ENCODE results near the gene SLIT3.

Gene SLIT3

DNA sequence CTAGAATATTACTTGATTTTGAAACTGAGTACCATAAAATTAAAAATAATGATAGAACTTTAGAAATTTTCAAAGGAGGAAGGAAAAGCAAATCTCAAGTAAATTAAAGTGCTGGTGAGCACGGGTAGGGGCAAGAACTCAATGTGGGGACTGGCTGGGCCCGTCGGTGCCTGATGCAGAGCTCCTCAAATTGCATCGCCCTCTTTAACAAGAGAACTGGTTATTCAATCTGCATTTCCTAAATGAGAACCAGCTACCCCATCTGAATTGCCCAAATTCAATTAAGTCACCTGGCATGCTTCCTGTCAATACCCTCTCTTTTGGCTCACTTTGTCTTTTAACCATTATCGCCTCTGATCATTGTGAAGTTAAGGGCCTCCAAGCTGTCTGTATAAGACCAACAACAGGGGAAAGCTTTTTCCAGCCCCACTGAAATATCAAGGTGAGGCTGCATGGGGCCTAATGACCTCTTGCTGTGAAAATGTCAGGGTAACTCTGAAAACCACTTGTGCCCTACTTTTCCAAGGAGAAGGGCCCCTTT, 316.7 kb downstream of the SLIT3 start:
- DNase-seq (ENCODE audit: low read depth in 1 of 2, low spot score in 1 of 2): no peak
- Histone ChIP-seq H3K27ac (replicated peaks) (no peak overlapping the region), H3K27me3 (ENCODE audit: insufficient read depth, poor library complexity, severe bottlenecking) (no peaks in the 10 kb centered on the region), H3K4me3 (replicated peaks; ENCODE audit: insufficient read depth, low read length) (no peak overlapping the region)
- TF ChIP-seq SPI1 (IDR thresholded peaks at IDR 0.05; ENCODE audit: borderline replicate concordance, low read depth) (no peak), GABPA (IDR thresholded peaks at IDR 0.05; ENCODE audit: low read depth) (no peak), POLR2AphosphoS5 (IDR thresholded peaks at IDR 0.05; ENCODE audit: low read depth) (no peak)
- TF ChIP-seq, protein P1, sequence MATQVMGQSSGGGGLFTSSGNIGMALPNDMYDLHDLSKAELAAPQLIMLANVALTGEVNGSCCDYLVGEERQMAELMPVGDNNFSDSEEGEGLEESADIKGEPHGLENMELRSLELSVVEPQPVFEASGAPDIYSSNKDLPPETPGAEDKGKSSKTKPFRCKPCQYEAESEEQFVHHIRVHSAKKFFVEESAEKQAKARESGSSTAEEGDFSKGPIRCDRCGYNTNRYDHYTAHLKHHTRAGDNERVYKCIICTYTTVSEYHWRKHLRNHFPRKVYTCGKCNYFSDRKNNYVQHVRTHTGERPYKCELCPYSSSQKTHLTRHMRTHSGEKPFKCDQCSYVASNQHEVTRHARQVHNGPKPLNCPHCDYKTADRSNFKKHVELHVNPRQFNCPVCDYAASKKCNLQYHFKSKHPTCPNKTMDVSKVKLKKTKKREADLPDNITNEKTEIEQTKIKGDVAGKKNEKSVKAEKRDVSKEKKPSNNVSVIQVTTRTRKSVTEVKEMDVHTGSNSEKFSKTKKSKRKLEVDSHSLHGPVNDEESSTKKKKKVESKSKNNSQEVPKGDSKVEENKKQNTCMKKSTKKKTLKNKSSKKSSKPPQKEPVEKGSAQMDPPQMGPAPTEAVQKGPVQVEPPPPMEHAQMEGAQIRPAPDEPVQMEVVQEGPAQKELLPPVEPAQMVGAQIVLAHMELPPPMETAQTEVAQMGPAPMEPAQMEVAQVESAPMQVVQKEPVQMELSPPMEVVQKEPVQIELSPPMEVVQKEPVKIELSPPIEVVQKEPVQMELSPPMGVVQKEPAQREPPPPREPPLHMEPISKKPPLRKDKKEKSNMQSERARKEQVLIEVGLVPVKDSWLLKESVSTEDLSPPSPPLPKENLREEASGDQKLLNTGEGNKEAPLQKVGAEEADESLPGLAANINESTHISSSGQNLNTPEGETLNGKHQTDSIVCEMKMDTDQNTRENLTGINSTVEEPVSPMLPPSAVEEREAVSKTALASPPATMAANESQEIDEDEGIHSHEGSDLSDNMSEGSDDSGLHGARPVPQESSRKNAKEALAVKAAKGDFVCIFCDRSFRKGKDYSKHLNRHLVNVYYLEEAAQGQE (IDR thresholded peaks at IDR 0.05; ENCODE audit: insufficient replicate concordance, low read depth): no peak
- TF ChIP-seq, protein P2, sequence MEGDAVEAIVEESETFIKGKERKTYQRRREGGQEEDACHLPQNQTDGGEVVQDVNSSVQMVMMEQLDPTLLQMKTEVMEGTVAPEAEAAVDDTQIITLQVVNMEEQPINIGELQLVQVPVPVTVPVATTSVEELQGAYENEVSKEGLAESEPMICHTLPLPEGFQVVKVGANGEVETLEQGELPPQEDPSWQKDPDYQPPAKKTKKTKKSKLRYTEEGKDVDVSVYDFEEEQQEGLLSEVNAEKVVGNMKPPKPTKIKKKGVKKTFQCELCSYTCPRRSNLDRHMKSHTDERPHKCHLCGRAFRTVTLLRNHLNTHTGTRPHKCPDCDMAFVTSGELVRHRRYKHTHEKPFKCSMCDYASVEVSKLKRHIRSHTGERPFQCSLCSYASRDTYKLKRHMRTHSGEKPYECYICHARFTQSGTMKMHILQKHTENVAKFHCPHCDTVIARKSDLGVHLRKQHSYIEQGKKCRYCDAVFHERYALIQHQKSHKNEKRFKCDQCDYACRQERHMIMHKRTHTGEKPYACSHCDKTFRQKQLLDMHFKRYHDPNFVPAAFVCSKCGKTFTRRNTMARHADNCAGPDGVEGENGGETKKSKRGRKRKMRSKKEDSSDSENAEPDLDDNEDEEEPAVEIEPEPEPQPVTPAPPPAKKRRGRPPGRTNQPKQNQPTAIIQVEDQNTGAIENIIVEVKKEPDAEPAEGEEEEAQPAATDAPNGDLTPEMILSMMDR (IDR thresholded peaks at IDR 0.05; ENCODE audit: insufficient read depth, low read length): no peak

GRCh38 chr5:168979135-168979534, 321.8 kb downstream of the SLIT3 start:
- no peaks in the 10 kb centered on the region for H3K27me3 ChIP-seq (ENCODE audit: insufficient read depth, poor library complexity, severe bottlenecking)
- TF ChIP-seq GABPA (IDR thresholded peaks at IDR 0.05; ENCODE audit: low read depth) (no peak), SPI1 (IDR thresholded peaks at IDR 0.05; ENCODE audit: borderline replicate concordance, low read depth) (no peak), POLR2AphosphoS5 (IDR thresholded peaks at IDR 0.05; ENCODE audit: low read depth) (no peak)
- TF ChIP-seq, protein P2 (IDR thresholded peaks at IDR 0.05; ENCODE audit: insufficient read depth, low read length): no peak
- TF ChIP-seq, protein P1 (IDR thresholded peaks at IDR 0.05; ENCODE audit: insufficient replicate concordance, low read depth): no peak
- no peak for DNase-seq (ENCODE audit: low read depth in 1 of 2, low spot score in 1 of 2)
- H3K27ac ChIP-seq (replicated peaks): no peak overlapping the region
- H3K4me3 ChIP-seq (replicated peaks; ENCODE audit: insufficient read depth, low read length): no peak overlapping the region

DNA sequence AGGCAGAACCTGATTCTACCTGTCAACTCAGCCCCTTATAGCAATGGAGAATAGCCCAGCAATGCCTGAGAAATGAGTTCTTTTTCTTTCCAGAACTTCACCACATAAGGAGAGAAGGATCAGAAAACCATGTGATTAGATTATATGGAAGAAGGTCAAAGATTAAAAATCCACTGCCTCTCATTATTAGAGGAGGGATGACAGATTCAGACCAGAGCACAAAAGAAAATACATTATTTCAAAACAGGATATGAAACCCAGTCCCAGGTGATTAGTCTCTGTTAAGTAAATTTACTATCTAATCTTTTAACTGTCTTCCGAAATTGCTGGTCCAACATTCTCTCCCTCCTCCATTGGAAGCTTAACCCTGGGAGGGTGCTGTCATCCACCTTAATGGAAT, 322.4 kb downstream of the SLIT3 start:
- Histone ChIP-seq H3K27ac (replicated peaks) (no peak overlapping the region), H3K27me3 (ENCODE audit: insufficient read depth, poor library complexity, severe bottlenecking) (no peaks in the 10 kb centered on the region), H3K4me3 (replicated peaks; ENCODE audit: insufficient read depth, low read length) (no peak overlapping the region)
- TF ChIP-seq, protein P1 (IDR thresholded peaks at IDR 0.05; ENCODE audit: insufficient replicate concordance, low read depth): no peak
- TF ChIP-seq POLR2AphosphoS5 (IDR thresholded peaks at IDR 0.05; ENCODE audit: low read depth) (no peak), SPI1 (IDR thresholded peaks at IDR 0.05; ENCODE audit: borderline replicate concordance, low read depth) (no peak)
- DNase-seq (ENCODE audit: low read depth in 1 of 2, low spot score in 1 of 2): no peak
